Stomach (tissue), 9 donors: ENCODE measurements around the gene ZXDC. TPM values are rescaled to one million over a fixed set of nuclear protein-coding genes. Genes with fewer than 3 reads are reported as not detected.

ENCODE experiments used
- DNase-seq, 2 donors: peaks; one replicate each; pipeline versions ENCODE4 v3.0.0 to v3.0.0-alpha.2; 2013 to 2019
- H3K27ac ChIP-seq, 5 donors: fragments of 200-600 bp in 4 of 5; sonication (generic) in 4 of 5; one replicate each; pipeline ENCODE4 v1.5.1; 2013 to 2019; ENCODE audit warnings: mild to moderate bottlenecking in 1 of 5, moderate library complexity in 1 of 5
- H3K27me3 ChIP-seq, 3 donors: fragments of 200-600 bp; sonication (generic); one replicate each; pipeline ENCODE4 v1.5.1; 2017 to 2019; ENCODE audit warnings: mixed run types in 1 of 3
- H3K36me3 ChIP-seq, 4 donors: fragments of 200-600 bp; sonication (generic); 1 replicate in 3 of 4; 2 replicates in 1 of 4; pipeline ENCODE4 v1.5.1; 2016 to 2019
- H3K4me1 ChIP-seq, 4 donors: fragments of 200-600 bp; sonication (generic); one replicate each; pipeline ENCODE4 v1.5.1; 2016 to 2019
- H3K4me3 ChIP-seq, 4 donors: fragments of 200-600 bp; sonication (generic) in 3 of 4; one replicate each; pipeline ENCODE4 v1.5.1; 2016 to 2019; ENCODE audit warnings: mild to moderate bottlenecking in 1 of 4
- H3K9me3 ChIP-seq, 4 donors: fragments of 200-600 bp; sonication (generic); one replicate each; pipeline ENCODE4 v1.5.1; 2016 to 2019
- CTCF ChIP-seq, 7 experiments: fragments of 450-650 bp in 4 of 7; fragments of 200-600 bp in 3 of 7; sonication (generic) in 3 of 7; IDR thresholded peaks; one replicate each; pipeline ENCODE4 v1.5.1; 2016 to 2019; ENCODE audit warnings: antibody characterized with exemption in 7 of 7, control low read depth in 2 of 7, mild to moderate bottlenecking in 1 of 7
- EP300 ChIP-seq: sonication (generic); formaldehyde crosslinking; IDR thresholded peaks from one replicate; pipeline ENCODE4 v1.6.1; 2017; ENCODE audit warnings: antibody characterized with exemption
- POLR2A ChIP-seq, 4 donors: fragments of 450-650 bp; IDR thresholded peaks; one replicate each; pipeline ENCODE4 v1.6.1; 2016; ENCODE audit warnings: antibody characterized with exemption in 4 of 4, control low read depth in 2 of 4, mild to moderate bottlenecking in 1 of 4, moderate library complexity in 1 of 4
- POLR2AphosphoS5 ChIP-seq, 3 donors: sonication (generic); formaldehyde crosslinking; IDR thresholded peaks; one replicate each; pipeline ENCODE4 v1.6.1; 2016; ENCODE audit warnings: antibody characterized with exemption in 3 of 3
- whole genome bisulfite sequencing, 5 donors: extraction: QIAGEN DNeasy Blood & Tissue Kit in 3 of 5; methylation state at CpG; one replicate each; pipeline versions ENCODE4 v1.1.5 to v1.1.7; 2013 to 2018; 5-methylcytosine and 5-hydroxymethylcytosine counted together
- intact Hi-C: fragments of 100-400 bp; cut with DNase I; formaldehyde crosslinking; loops from one replicate; pipeline ENCODE4 v1.15.1; 2023; ENCODE audit warnings: low total_unique reads
- polyA plus RNA-seq, 3 donors: library from polyadenylated mRNA; stranded (reverse); fragments of 200-250 nt; gene quantifications; one replicate each; pipeline ENCODE4 v1.2.3, GENCODE V29; 2013
- total RNA-seq, 5 donors: library from RNA; depleted of rRNA; stranded (reverse); fragments of >200 nt; gene quantifications; one replicate each; pipeline versions ENCODE4 v1.1.0 to v1.2.3, GENCODE V29; 2014 to 2016
- donor health status: healthy with polysubstance abuse.
- donor health status: Bipolar disorder and iron deficiency.
- donor health status: healthy.

ZXDC gene
- total and polyA plus RNA-seq, 8 donors = 6.1 to 73.2 (median 22.4) TPM

- no peak overlapping the region for H3K4me3 ChIP-seq
- no peak overlapping the region for H3K27ac ChIP-seq
- H3K4me1 ChIP-seq = peaks cover 11 to 22% (median 21%) of the 10 kb centered on the region in 4 donors
- WGBS, 5 donors = 94 to 97% (median 95%) methylated on average over 12 to 14 of the region's 14 CpGs
- no peaks in the 10 kb centered on the region for H3K27me3 ChIP-seq
- DNase-seq = no peak
- H3K9me3 ChIP-seq = no peaks in the 10 kb centered on the region
- TF ChIP-seq CTCF (IDR thresholded peaks at IDR 0.05) = no peak
- no peak for TF ChIP-seq EP300
- TF ChIP-seq POLR2A (IDR thresholded peaks at IDR 0.05) = no peak
- TF ChIP-seq POLR2AphosphoS5 (IDR thresholded peaks at IDR 0.05) = no peak
- H3K36me3 ChIP-seq = no peaks in the 10 kb centered on the region
- intact Hi-C loops = no loop called here
Observed at GRCh38 chr3:126478581-126479310, 3.1 kb upstream of the ZXDC start.

GRCh38 chr3:126477061-126477380 lies 1.3 kb upstream of the ZXDC start:
- 42 to 72% (median 65%) methylated on average over 4 of the region's 4 CpGs for WGBS, 5 donors
- no peak for DNase-seq
- no peaks in the 10 kb centered on the region for H3K9me3 ChIP-seq
- peak overlapping the region in 3 of 5 donors; percentile 6 to 98 (median 85) for H3K27ac ChIP-seq
- intact Hi-C loops = no loop called here
- H3K4me3 ChIP-seq = no peak overlapping the region
- H3K4me1 ChIP-seq = peaks cover 29 to 39% (median 38%) of the 10 kb centered on the region in 4 donors
- H3K36me3 ChIP-seq = peaks cover 0 to 2% (median under 1%) of the 10 kb centered on the region in 4 donors
- H3K27me3 ChIP-seq = no peaks in the 10 kb centered on the region
- TF ChIP-seq POLR2AphosphoS5 (IDR thresholded peaks at IDR 0.05) (no peak), EP300 (no peak), POLR2A (IDR thresholded peaks at IDR 0.05) (no peak), CTCF (IDR thresholded peaks at IDR 0.05) (no peak)

- TF ChIP-seq POLR2AphosphoS5 (IDR thresholded peaks at IDR 0.05) (peak; percentile 22 to 88 (median 70)), CTCF (IDR thresholded peaks at IDR 0.05) (peak in 1 of 7 experiments; percentile 4), POLR2A (IDR thresholded peaks at IDR 0.05) (peak in 1 of 4 donors; percentile 41), EP300 (no peak)
- H3K27me3 ChIP-seq = no peaks in the 10 kb centered on the region
- intact Hi-C loops = no loop called here
Observed at GRCh38 chr3:126476166-126477060, 722 bp upstream of the ZXDC start.

More at GRCh38 chr3:126476166-126477060, 722 bp upstream of the ZXDC start:
- Histone ChIP-seq H3K27ac (peak overlapping the region; percentile 85 to 99 (median 92)), H3K4me3 (peak overlapping the region; percentile 57 to 67 (median 62)), H3K9me3 (no peaks in the 10 kb centered on the region), H3K4me1 (peaks cover 33 to 45% (median 43%) of the 10 kb centered on the region in 4 donors), H3K36me3 (peaks cover 2 to 8% (median 5%) of the 10 kb centered on the region in 4 donors)
- peak; percentile 65 to 84 for DNase-seq
- WGBS, 5 donors = 9 to 22% (median 14%) methylated on average over 40 to 56 of the region's 66 CpGs
